ENCODE measurements around the gene LMF1.

DNA sequence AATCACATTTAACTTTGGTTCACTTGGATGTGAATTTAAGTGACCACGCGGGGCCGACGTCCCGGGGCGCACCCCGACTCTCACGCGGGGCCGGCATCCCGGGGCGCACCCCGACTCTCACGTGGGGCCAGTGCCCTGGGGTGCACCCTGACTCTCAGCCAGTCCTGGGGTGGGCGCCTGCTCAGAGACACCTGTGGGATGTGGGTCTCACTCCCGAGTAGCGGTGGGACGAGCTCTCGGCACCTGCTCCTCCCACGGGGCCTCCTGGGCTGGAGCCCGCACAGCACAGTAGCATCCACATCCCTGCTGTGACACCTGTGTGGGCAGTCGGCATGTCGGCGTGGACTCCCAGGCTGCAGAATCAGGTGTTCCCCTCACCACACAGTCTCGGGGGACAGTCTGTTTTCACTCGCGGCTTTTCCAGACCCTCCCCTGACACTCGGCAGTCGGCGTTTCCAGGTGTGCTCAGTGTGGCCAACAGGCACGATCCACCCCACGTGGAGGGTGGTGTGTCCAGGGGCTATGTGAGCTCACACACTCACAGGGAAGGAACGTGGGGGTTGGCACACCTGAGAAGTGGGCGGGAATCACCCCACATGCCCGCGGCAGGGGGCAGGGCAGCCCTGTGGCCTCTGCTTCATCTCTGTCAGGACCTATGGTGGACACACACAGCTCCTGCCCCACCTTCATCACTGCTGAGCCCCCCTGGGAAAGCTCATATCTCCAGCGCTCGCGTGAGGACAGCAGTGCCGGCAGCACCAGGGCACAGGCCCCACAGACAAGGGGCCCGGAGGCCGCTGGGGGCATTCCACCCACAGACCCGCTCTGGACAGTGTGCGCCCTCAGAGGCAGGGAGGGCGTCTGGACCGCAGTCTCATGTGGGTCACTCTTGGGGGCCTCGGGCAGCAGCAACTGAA lies 51.8 kb downstream of the LMF1 start:
- no peak for TF ChIP-seq CTCF (IDR thresholded peaks at IDR 0.05)
- no peak for TF ChIP-seq POLR2A (IDR thresholded peaks at IDR 0.05)
